ENCODE results near the gene ASPG. TPM values are rescaled to one million over a fixed set of nuclear protein-coding genes. Genes with fewer than 3 reads are reported as not detected.

The ASPG gene
- total RNA-seq, 1 experiment from 2014 or later: not detected

GRCh38 chr14:104135121-104135903 lies 49.8 kb downstream of the ASPG start:
- TF ChIP-seq EZH2 (IDR thresholded peaks at IDR 0.05; ENCODE audit: low read depth) (no peak), CTCF (conservative IDR thresholded peaks at IDR 0.05) (no peak; the same call in 1 of the 2 replicates)

GRCh38 chr14:104135904-104136471 lies 50.5 kb downstream of the ASPG start:
- BruUV-seq (replicated peaks): no TSS peak
- Histone ChIP-seq H3K4me1 (replicated peaks; ENCODE audit: insufficient read depth) (no peaks in the 10 kb centered on the region), H3K9me3 (ENCODE audit: insufficient read depth, low read depth) (no peaks in the 10 kb centered on the region), H3K79me2 (ENCODE audit: low read depth) (no peaks in the 10 kb centered on the region), H4K20me1 (ENCODE audit: insufficient read depth) (peaks cover 2% of the 10 kb centered on the region; the same call in 1 of the 2 replicates), H3K27me3 (ENCODE audit: insufficient read depth, low read depth) (peaks cover 23% of the 10 kb centered on the region), H3K4me2 (no peak overlapping the region), H3K4me3 (no peak overlapping the region), H2AFZ (no peak overlapping the region), H3F3A (ENCODE audit: insufficient read depth, low read depth) (no peaks in the 10 kb centered on the region), H3K36me3 (ENCODE audit: low read depth) (no peaks in the 10 kb centered on the region), H3K9me2 (ENCODE audit: insufficient read depth) (no peaks in the 10 kb centered on the region), H3K27ac (no peak overlapping the region)
- intact Hi-C loops (cut with micrococcal nuclease; ENCODE audit: unreplicated experiment): loop anchor here (2.0 to 5.0 kb wide), 2 partner anchors 429 to 506 kb away; no protein-coding TSS in a partner anchor
- POLR2A ChIA-PET (ENCODE audit: unreplicated experiment): no interaction called here
- CTCF ChIA-PET: interaction anchor here (0.6 kb wide), 1 partner anchor 247 kb away, joined by 4 read pairs; no protein-coding TSS in a partner anchor
- no peak for DNase-seq
- no peak for TF ChIP-seq CTCF (conservative IDR thresholded peaks at IDR 0.05)
- no peak for TF ChIP-seq EZH2 (IDR thresholded peaks at IDR 0.05; ENCODE audit: low read depth)

More at GRCh38 chr14:104135121-104135903, 49.8 kb downstream of the ASPG start:
- POLR2A ChIA-PET (ENCODE audit: unreplicated experiment): no interaction called here
- no peak for DNase-seq
- H3K4me2 ChIP-seq: no peak overlapping the region
- no TSS peak for BruUV-seq (replicated peaks)
- H3K36me3 ChIP-seq (ENCODE audit: low read depth): no peaks in the 10 kb centered on the region
- no peaks in the 10 kb centered on the region for H3F3A ChIP-seq (ENCODE audit: insufficient read depth, low read depth)
- H3K9me2 ChIP-seq (ENCODE audit: insufficient read depth): no peaks in the 10 kb centered on the region
- H3K4me3 ChIP-seq: no peak overlapping the region
- no peak overlapping the region for H2AFZ ChIP-seq
- no peaks in the 10 kb centered on the region for H3K4me1 ChIP-seq (replicated peaks; ENCODE audit: insufficient read depth)
- intact Hi-C loops (cut with micrococcal nuclease; ENCODE audit: unreplicated experiment): loop anchor here (5.0 kb wide), 1 partner anchor 507 kb away; no protein-coding TSS in a partner anchor
- peaks cover 19% of the 10 kb centered on the region; the same call in 1 of the 2 replicates for H3K27me3 ChIP-seq (ENCODE audit: insufficient read depth, low read depth)
- peaks cover 2% of the 10 kb centered on the region; the same call in 1 of the 2 replicates for H4K20me1 ChIP-seq (ENCODE audit: insufficient read depth)
- CTCF ChIA-PET: interaction anchor here (0.6 kb wide), 1 partner anchor 248 kb away, joined by 4 read pairs; no protein-coding TSS in a partner anchor
- no peaks in the 10 kb centered on the region for H3K9me3 ChIP-seq (ENCODE audit: insufficient read depth, low read depth)
- H3K27ac ChIP-seq: no peak overlapping the region
- H3K79me2 ChIP-seq (ENCODE audit: low read depth): no peaks in the 10 kb centered on the region

GRCh38 chr14:104136472-104137296 lies 51.2 kb downstream of the ASPG start:
- H3K27ac ChIP-seq: no peak overlapping the region

More at GRCh38 chr14:104136472-104137296, 51.2 kb downstream of the ASPG start:
- H4K20me1 ChIP-seq (ENCODE audit: insufficient read depth): peaks cover 2% of the 10 kb centered on the region; the same call in 1 of the 2 replicates
- H3K36me3 ChIP-seq (ENCODE audit: low read depth): no peaks in the 10 kb centered on the region
- ChIA-PET POLR2A (ENCODE audit: unreplicated experiment) (no interaction called here), CTCF (interaction anchor here (0.6 kb wide), 1 partner anchor 43 kb away, joined by 4 read pairs; no protein-coding TSS in a partner anchor)
- no peak for DNase-seq
- H3K27me3 ChIP-seq (ENCODE audit: insufficient read depth, low read depth): peaks cover 29% of the 10 kb centered on the region
- H3K4me3 ChIP-seq: no peak overlapping the region
- TF ChIP-seq EZH2 (IDR thresholded peaks at IDR 0.05; ENCODE audit: low read depth) (no peak), CTCF (conservative IDR thresholded peaks at IDR 0.05) (no peak)
- no peaks in the 10 kb centered on the region for H3F3A ChIP-seq (ENCODE audit: insufficient read depth, low read depth)
- H3K4me1 ChIP-seq (replicated peaks; ENCODE audit: insufficient read depth): no peaks in the 10 kb centered on the region
- intact Hi-C loops (cut with micrococcal nuclease; ENCODE audit: unreplicated experiment): loop anchor here (2.0 to 5.0 kb wide), 2 partner anchors 428 to 506 kb away; no protein-coding TSS in a partner anchor
- BruUV-seq (replicated peaks): no TSS peak
- no peaks in the 10 kb centered on the region for H3K9me2 ChIP-seq (ENCODE audit: insufficient read depth)
- H3K9me3 ChIP-seq (ENCODE audit: insufficient read depth, low read depth): no peaks in the 10 kb centered on the region
- no peaks in the 10 kb centered on the region for H3K79me2 ChIP-seq (ENCODE audit: low read depth)
- H2AFZ ChIP-seq: no peak overlapping the region
- no peak overlapping the region for H3K4me2 ChIP-seq

Data from PC-9 (cell line).